ENCODE results near the gene JARID2. TPM values are rescaled to one million over a fixed set of nuclear protein-coding genes. Genes with fewer than 3 reads are reported as not detected.
A peak's percentile ranks its signal among the peaks of the same experiment; 100 is the strongest.

The JARID2 gene
- total RNA-seq, 1 donor from 2014 or later: 43.9 TPM

GRCh38 chr6:15389765-15390723 is 144.2 kb downstream of the JARID2 start:
- H3K9me3 Mint-ChIP-seq: peaks cover 4% of the 10 kb centered on the region
- peaks cover 17% of the 10 kb centered on the region for H3K36me3 Mint-ChIP-seq
- no peaks in the 10 kb centered on the region for H3K27me3 Mint-ChIP-seq
- TF ChIP-seq, protein P1, sequence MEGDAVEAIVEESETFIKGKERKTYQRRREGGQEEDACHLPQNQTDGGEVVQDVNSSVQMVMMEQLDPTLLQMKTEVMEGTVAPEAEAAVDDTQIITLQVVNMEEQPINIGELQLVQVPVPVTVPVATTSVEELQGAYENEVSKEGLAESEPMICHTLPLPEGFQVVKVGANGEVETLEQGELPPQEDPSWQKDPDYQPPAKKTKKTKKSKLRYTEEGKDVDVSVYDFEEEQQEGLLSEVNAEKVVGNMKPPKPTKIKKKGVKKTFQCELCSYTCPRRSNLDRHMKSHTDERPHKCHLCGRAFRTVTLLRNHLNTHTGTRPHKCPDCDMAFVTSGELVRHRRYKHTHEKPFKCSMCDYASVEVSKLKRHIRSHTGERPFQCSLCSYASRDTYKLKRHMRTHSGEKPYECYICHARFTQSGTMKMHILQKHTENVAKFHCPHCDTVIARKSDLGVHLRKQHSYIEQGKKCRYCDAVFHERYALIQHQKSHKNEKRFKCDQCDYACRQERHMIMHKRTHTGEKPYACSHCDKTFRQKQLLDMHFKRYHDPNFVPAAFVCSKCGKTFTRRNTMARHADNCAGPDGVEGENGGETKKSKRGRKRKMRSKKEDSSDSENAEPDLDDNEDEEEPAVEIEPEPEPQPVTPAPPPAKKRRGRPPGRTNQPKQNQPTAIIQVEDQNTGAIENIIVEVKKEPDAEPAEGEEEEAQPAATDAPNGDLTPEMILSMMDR (conservative IDR thresholded peaks at IDR 0.05): peak; percentile 86
- H3K27ac Mint-ChIP-seq: peak overlapping the region; percentile 40
- no peak for DNase-seq (ENCODE audit: extremely low spot score, unreplicated experiment)
- H3K4me3 Mint-ChIP-seq: peak overlapping the region; percentile 61
- H3K4me1 Mint-ChIP-seq (ENCODE audit: unreplicated experiment): peaks cover 57% of the 10 kb centered on the region

DNA sequence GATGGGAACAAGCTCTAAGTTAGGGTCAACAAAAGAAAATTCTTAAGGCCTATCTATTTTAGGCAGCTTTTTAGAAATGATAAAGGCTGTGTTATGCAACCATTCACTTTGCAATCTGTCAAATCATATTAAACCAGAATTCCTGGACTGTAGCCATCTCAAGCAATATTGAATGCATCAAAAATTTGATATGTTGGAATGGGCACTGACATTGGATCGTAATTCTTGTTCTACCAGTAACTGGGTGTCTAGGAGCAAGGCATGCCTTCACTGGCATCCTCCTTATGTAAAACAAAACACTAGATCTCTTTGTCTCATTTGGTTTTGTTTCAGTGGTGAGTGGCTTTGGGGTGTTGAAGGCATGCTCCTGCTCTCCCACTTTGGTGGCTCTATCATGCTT is 145.6 kb downstream of the JARID2 start:
- peaks cover 4% of the 10 kb centered on the region for H3K9me3 Mint-ChIP-seq
- no peaks in the 10 kb centered on the region for H3K27me3 Mint-ChIP-seq
- H3K4me3 Mint-ChIP-seq: peak overlapping the region; percentile 32
- no peak for DNase-seq (ENCODE audit: extremely low spot score, unreplicated experiment)
- peaks cover 17% of the 10 kb centered on the region for H3K36me3 Mint-ChIP-seq
- TF ChIP-seq, protein P1 (conservative IDR thresholded peaks at IDR 0.05): no peak
- H3K4me1 Mint-ChIP-seq (ENCODE audit: unreplicated experiment): peaks cover 50% of the 10 kb centered on the region
- H3K27ac Mint-ChIP-seq: peak overlapping the region; percentile 92

DNA sequence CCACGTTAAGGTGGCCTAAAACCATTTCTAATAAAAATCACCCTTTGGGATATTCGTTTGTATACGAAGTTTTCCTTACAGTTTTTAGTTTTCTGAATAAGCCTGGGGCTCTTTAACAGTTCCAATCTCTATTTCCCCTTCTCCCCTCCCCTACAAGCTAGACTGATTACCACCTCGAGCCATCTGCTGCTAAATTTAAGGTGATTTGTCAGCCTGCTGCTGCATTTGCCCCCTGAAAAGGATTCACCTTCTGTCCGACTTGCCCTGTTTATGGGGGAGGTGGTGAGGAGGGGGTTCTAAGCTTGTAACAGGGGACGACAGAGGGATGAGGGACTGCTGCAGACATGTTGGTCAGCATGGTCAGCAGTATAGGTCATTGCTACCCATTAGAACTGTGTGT is 146.3 kb downstream of the JARID2 start:
- no peak overlapping the region for H3K4me3 Mint-ChIP-seq
- H3K27ac Mint-ChIP-seq: no peak overlapping the region

DNA sequence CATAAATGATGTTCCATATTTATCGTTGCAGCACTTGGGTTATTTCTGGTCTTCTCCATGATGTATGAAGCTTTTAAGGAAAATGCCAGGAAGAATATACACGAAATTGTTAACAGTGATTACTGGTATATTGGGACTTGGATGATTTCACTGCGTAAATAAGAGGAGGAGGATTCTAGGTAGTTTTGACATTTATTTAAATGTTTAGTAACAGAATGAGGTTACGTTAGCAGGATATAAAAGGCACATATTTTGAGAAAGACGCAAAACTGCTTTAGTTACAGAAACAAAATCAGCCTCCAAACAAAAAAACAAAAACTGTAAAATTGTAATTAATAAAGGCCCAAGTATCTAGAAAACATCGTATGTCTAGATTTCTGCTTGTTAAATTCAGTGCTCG is 147.7 kb downstream of the JARID2 start:
- peaks cover 17% of the 10 kb centered on the region for H3K36me3 Mint-ChIP-seq
- H3K4me1 Mint-ChIP-seq (ENCODE audit: unreplicated experiment): peaks cover 39% of the 10 kb centered on the region
- DNase-seq (ENCODE audit: extremely low spot score, unreplicated experiment): no peak
- H3K27ac Mint-ChIP-seq: no peak overlapping the region
- TF ChIP-seq, protein P1 (conservative IDR thresholded peaks at IDR 0.05): no peak
- H3K9me3 Mint-ChIP-seq: peaks cover 4% of the 10 kb centered on the region
- no peaks in the 10 kb centered on the region for H3K27me3 Mint-ChIP-seq
- H3K4me3 Mint-ChIP-seq: no peak overlapping the region

More for the DNA sequence above, 146.3 kb downstream of the JARID2 start:
- DNase-seq (ENCODE audit: extremely low spot score, unreplicated experiment): no peak
- TF ChIP-seq, protein P1 (conservative IDR thresholded peaks at IDR 0.05): no peak
- peaks cover 4% of the 10 kb centered on the region for H3K9me3 Mint-ChIP-seq
- H3K4me1 Mint-ChIP-seq (ENCODE audit: unreplicated experiment): peaks cover 46% of the 10 kb centered on the region
- peaks cover 17% of the 10 kb centered on the region for H3K36me3 Mint-ChIP-seq
- no peaks in the 10 kb centered on the region for H3K27me3 Mint-ChIP-seq

DNA sequence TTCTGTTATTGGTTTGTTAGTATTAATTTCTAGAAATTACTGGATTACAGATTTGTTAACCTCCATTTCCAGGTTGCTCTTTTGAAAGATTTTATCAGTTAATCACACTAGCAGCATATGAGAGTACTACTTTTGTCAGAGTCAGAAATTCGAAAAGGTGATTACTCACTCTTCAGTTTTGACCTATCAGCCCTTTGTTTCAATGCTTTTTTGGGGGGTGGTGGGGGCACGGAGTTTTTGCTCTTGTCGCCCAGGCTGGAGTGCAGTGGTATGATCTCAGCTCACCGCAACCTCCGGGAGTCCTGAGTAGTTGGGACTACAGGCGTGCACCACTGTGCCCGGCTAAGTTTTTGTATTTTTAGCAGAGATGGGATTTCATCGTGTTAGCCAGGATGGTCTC is 149.2 kb downstream of the JARID2 start:
- H3K9me3 Mint-ChIP-seq: peaks cover 4% of the 10 kb centered on the region
- peaks cover 17% of the 10 kb centered on the region for H3K36me3 Mint-ChIP-seq
- no peak overlapping the region for H3K27ac Mint-ChIP-seq
- TF ChIP-seq, protein P1 (conservative IDR thresholded peaks at IDR 0.05): no peak
- H3K4me1 Mint-ChIP-seq (ENCODE audit: unreplicated experiment): peaks cover 38% of the 10 kb centered on the region
- DNase-seq (ENCODE audit: extremely low spot score, unreplicated experiment): no peak
- H3K27me3 Mint-ChIP-seq: no peaks in the 10 kb centered on the region
- no peak overlapping the region for H3K4me3 Mint-ChIP-seq
